Vagina (tissue), 2 donors: ENCODE results near the gene FAM131C. TPM values are rescaled to one million over a fixed set of nuclear protein-coding genes. Genes with fewer than 3 reads are reported as not detected.
"Not testable (repeated sequence)": the region's sequence is repeated elsewhere in the genome, so short reads cannot be mapped to it uniquely, and the experiment has no call there.

Source experiments
- DNase-seq, 2 donors: peaks; one replicate each; pipeline ENCODE4 v3.0.0-alpha.2; 2017; ENCODE audit errors: extremely low spot score in 2 of 2
- H3K27ac ChIP-seq: fragments of 200-600 bp; sonication (generic); one replicate; pipeline ENCODE4 v1.5.1; 2019
- H3K27me3 ChIP-seq: fragments of 200-600 bp; sonication (generic); one replicate; pipeline ENCODE4 v1.5.1; 2019
- H3K36me3 ChIP-seq, 2 donors: fragments of 200-600 bp; sonication (generic); one replicate each; pipeline ENCODE4 v1.5.1; 2017 to 2019
- H3K4me1 ChIP-seq: fragments of 200-600 bp; sonication (generic); one replicate; pipeline ENCODE4 v1.5.1; 2019
- H3K4me3 ChIP-seq, 2 donors: fragments of 200-600 bp; sonication (generic); 1 replicate in 1 of 2; 2 replicates in 1 of 2; pipeline ENCODE4 v1.5.1; 2016 to 2019
- H3K9me3 ChIP-seq: fragments of 200-600 bp; sonication (generic); one replicate; pipeline ENCODE4 v1.5.1; 2019
- CTCF ChIP-seq, 3 experiments: fragments of 450-650 bp in 2 of 3; fragments of 200-600 bp in 1 of 3; sonication (generic) in 1 of 3; IDR thresholded peaks; one replicate each; pipeline ENCODE4 v1.5.1; 2017 to 2019; ENCODE audit warnings: antibody characterized with exemption in 3 of 3, mild to moderate bottlenecking in 2 of 3, moderate library complexity in 2 of 3
- POLR2A ChIP-seq, 2 donors: fragments of 450-650 bp; IDR thresholded peaks; one replicate each; pipeline ENCODE4 v1.6.1; 2017; ENCODE audit warnings: antibody characterized with exemption in 2 of 2, mild to moderate bottlenecking in 2 of 2, moderate library complexity in 2 of 2
- POLR2AphosphoS5 ChIP-seq, 2 donors: sonication (generic); formaldehyde crosslinking; IDR thresholded peaks; one replicate each; pipeline ENCODE4 v1.9.0; 2017; ENCODE audit warnings: antibody characterized with exemption in 2 of 2, mild to moderate bottlenecking in 2 of 2, low read depth in 1 of 2; ENCODE audit not compliant: insufficient read depth in 1 of 2
- intact Hi-C: fragments of 100-400 bp; cut with DNase I; formaldehyde crosslinking; loops from one replicate; pipeline ENCODE4 v1.15.1; 2023
- total RNA-seq: library from RNA; depleted of rRNA; stranded (reverse); fragments of >200 nt; gene quantifications from one replicate; pipeline ENCODE4 v1.2.3, GENCODE V29; 2016

The FAM131C gene
- total RNA-seq, 1 donor from 2014 or later = 0.98 TPM

GRCh38 chr1:16055613-16056520 lies 17.6 kb downstream of the FAM131C start:
- peak; percentile 84 to 92 (median 92) for TF ChIP-seq CTCF (IDR thresholded peaks at IDR 0.05)
- TF ChIP-seq POLR2A (IDR thresholded peaks at IDR 0.05) = no peak
- no peak overlapping the region for H3K4me3 ChIP-seq
- no peaks in the 10 kb centered on the region for H3K4me1 ChIP-seq
- no peaks in the 10 kb centered on the region for H3K9me3 ChIP-seq
- no peaks in the 10 kb centered on the region for H3K27me3 ChIP-seq
- intact Hi-C loops = loop anchor here (2.0 to 10.0 kb wide), 2 partner anchors 23 to 51 kb away; partner anchors contain the start of gene SRARP
- no peak overlapping the region for H3K27ac ChIP-seq
- DNase-seq = no peak
- H3K36me3 ChIP-seq = no peaks in the 10 kb centered on the region

GRCh38 chr1:16054598-16055540 lies 18.6 kb downstream of the FAM131C start:
- H3K9me3 ChIP-seq = no peaks in the 10 kb centered on the region
- H3K4me1 ChIP-seq = no peaks in the 10 kb centered on the region
- intact Hi-C loops = loop anchor here (5.0 to 10.0 kb wide), 2 partner anchors 50 to 253 kb away; partner anchors contain the start of gene SRARP
- H3K4me3 ChIP-seq = no peak overlapping the region
- no peaks in the 10 kb centered on the region for H3K27me3 ChIP-seq
- no peaks in the 10 kb centered on the region for H3K36me3 ChIP-seq
- TF ChIP-seq POLR2AphosphoS5 (IDR thresholded peaks at IDR 0.05; ENCODE audit: insufficient read depth in 1 of 2, low read depth in 1 of 2) (no peak), CTCF (IDR thresholded peaks at IDR 0.05) (no peak), POLR2A (IDR thresholded peaks at IDR 0.05) (no peak)
- H3K27ac ChIP-seq = no peak overlapping the region
- DNase-seq = no peak

- Histone ChIP-seq H3K27ac (no peak overlapping the region), H3K36me3 (no peaks in the 10 kb centered on the region), H3K4me3 (no peak overlapping the region), H3K4me1 (peaks cover 3% of the 10 kb centered on the region), H3K9me3 (no peaks in the 10 kb centered on the region), H3K27me3 (no peaks in the 10 kb centered on the region)
- TF ChIP-seq POLR2A (IDR thresholded peaks at IDR 0.05) = no peak
- TF ChIP-seq CTCF (IDR thresholded peaks at IDR 0.05) = no peak
- no peak for TF ChIP-seq POLR2AphosphoS5 (IDR thresholded peaks at IDR 0.05; ENCODE audit: insufficient read depth in 1 of 2, low read depth in 1 of 2)
- intact Hi-C loops = loop anchor here (5.0 to 10.0 kb wide), 2 partner anchors 49 to 252 kb away; partner anchors contain the start of gene SRARP
- no peak for DNase-seq
These were observed 19.5 kb downstream of the FAM131C start for GRCh38 chr1:16053781-16054502.

- peaks cover 13% of the 10 kb centered on the region for H3K4me1 ChIP-seq
- not testable (repeated sequence) for H3K36me3 ChIP-seq, H3K27me3 ChIP-seq, H3K4me3 ChIP-seq, DNase-seq, H3K9me3 ChIP-seq, H3K27ac ChIP-seq
- intact Hi-C loops = loop anchor here (5.0 to 10.0 kb wide), 2 partner anchors 47 to 250 kb away; partner anchors contain the start of gene SRARP
These were observed 21.5 kb downstream of the FAM131C start for GRCh38 chr1:16051949-16052348.

DNA sequence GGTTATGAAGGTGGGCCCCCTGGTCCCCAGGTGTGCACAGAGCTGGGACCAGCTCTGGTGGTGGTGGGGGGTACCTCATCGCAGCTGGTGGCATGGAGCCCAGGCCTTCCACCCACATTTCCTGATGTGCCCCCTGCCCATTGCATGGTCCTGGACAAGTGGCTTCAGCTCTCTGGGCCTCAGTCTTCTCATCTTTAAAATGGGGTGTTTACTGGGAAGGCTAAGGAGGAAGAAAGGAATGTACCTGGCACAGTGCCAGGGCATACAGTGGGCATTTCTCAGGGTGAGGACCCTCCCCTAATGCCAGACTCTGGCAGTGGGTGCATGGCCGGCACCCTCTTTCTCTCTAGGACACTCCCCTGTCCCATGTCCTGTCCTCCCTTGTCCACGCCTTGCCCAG lies 22.4 kb downstream of the FAM131C start:
- H3K36me3 ChIP-seq = no peaks in the 10 kb centered on the region
- intact Hi-C loops = loop anchor here (5.0 to 10.0 kb wide), 2 partner anchors 46 to 249 kb away; partner anchors contain the start of gene SRARP
- H3K27ac ChIP-seq = no peak overlapping the region
- TF ChIP-seq CTCF (IDR thresholded peaks at IDR 0.05) (no peak), POLR2A (IDR thresholded peaks at IDR 0.05) (no peak), POLR2AphosphoS5 (IDR thresholded peaks at IDR 0.05; ENCODE audit: insufficient read depth in 1 of 2, low read depth in 1 of 2) (no peak)
- no peaks in the 10 kb centered on the region for H3K27me3 ChIP-seq
- H3K4me1 ChIP-seq = peaks cover 13% of the 10 kb centered on the region
- no peak overlapping the region for H3K4me3 ChIP-seq
- no peaks in the 10 kb centered on the region for H3K9me3 ChIP-seq
- no peak for DNase-seq
